OCI-LY1 (cell line): ENCODE results near the gene ACSL4.

Experiments
- CTCF ChIP-seq: fragments of 200-600 bp; sonication (generic), shearing (Covaris generic); IDR thresholded peaks from 2 replicates; pipeline ENCODE4 v1.5.1; 2017; ENCODE audit warnings: mild to moderate bottlenecking, antibody characterized with exemption, low read length, moderate library complexity, mixed read lengths
- EZH2 ChIP-seq: fragments of 200-600 bp; sonication (generic), shearing (Covaris generic); IDR thresholded peaks from 2 replicates; pipeline ENCODE4 v1.8.0; 2017; ENCODE audit warnings: borderline replicate concordance, mixed run types, mild to moderate bottlenecking, antibody characterized with exemption, low read length, moderate library complexity, mixed read lengths

GRCh38 chrX:109623997-109624396 lies 109.1 kb downstream of the ACSL4 start:
- TF ChIP-seq CTCF (no peak), EZH2 (no peak)
